Stimulated activated naive CD4-positive, alpha-beta T cell (primary cell): ENCODE data around the gene ELOVL4.
A peak's percentile ranks its signal among the peaks of the same experiment; 100 is the strongest.

Source experiments
- DNase-seq, 6 experiments: peaks; one replicate each; lab custom pipeline; 2025; lab: John Stamatoyannopoulos, UW

The ELOVL4 gene

DNA sequence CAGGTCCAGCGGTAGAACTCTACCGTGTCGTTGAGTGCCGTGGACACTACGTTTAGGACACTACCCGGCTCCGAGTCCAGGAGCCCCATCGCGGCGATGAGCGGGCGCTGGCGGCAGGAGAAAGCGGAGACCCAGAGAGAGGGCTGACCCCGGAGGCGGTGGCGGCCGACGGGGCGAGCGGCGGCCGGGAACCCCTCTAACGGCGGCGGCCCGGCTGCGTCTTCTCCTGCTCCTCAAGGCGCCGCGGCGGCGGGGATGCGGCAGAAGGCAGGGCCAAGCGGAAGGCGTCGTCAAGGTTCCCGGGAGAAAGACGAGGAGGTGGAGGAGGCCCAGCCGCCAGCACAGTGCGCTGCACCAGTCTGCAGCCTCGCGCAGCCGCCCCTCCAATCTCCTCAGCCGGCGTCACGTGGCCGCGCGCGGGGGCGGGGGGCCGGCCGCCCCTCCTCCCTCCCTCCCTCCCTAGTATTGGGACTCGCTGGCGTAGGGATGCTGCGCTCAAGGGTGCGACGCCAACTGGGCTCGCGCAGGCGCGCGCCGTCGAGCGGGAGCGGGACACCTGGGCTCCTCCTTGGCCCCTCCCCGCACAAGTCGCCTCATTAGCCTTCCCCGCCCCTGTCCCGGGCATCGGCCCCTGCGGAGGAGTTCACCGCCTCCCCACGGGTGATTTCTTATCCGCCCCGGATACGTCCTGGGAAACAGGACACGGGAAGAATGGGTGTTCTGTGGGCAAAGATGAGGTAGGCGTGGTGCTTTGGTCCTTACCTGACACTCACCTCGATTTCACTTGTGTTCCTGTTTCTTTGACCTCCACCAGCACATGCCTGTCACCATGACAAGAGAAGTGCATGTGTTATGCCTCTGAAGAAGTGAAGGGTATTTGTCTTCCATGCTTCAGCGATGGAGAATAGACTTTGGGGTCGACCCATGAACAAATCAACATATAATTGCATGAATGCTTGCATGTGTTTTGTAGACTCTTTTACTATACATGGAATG, at the start of gene ELOVL4:
Gene ELOVL4, minus strand, starts transcription at position 363 of the 996 bp plus-strand sequence. Its CDS starts 274 bp downstream, at position 89.
- DNase-seq, result peak in 5 of 6 experiments; percentile 22 to 67 (median 44)

DNA sequence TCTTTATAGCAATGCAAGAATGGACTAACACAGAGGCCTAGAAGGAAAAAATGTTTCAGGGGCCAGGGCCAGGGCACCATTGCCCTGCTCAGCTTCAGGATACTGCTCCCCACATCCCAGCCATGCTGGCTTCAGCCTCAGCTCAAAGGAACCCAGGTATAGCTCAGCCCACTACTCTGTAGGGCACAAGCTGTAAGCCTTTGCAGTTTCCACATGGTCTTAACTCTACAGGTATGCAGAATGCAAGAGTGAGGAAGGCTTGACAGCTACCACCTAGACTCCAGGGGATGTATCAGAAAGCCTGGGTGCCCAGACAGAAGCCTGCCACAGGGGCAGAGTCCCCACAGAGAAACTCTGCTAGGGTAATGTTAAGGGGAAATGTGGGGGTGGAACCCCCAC, 46.6 kb upstream of the ELOVL4 start:
- no peak for DNase-seq

DNA sequence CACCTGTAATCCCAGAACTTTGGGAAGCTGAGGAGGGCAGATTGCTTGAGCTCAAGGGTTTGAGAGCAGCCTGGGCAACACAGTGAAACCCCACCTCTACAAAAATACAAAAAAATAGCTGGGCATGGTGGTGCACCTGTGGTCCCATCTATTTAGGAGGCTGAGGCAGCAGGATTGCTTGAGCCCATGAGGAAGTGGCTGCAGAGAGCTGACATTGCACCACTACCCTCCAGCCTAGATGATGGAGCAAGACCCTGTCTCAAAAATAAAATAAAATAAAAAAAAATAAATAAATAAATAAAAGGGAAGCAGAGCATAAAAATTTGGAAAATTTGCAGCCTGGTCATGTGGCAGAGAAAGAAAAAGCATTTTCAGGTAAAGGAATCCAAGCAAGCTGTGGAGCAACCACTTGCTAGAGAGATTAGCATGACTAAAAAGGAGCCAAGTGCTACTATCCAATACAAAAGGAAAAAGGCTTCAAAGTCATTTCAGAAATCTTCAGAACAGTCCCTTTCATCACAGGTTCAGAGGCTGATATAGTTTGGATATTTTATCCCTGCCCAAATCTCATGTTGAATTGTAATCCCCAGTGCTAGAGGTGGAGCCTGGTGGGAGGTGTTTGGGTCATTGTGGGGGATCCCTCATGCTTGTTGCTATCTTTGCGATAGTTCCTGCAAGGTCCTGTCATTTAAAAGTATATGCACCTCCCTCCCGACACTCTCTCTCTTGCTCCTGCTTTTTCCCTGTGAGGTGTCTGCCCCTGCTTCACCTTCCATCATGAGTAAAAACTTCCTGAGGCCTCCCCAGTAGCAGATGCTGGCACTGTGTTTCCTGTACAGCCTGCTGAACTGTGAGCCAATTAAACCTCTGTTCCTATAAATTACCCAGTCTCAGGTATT, 45.9 kb upstream of the ELOVL4 start:
- no peak for DNase-seq

DNA sequence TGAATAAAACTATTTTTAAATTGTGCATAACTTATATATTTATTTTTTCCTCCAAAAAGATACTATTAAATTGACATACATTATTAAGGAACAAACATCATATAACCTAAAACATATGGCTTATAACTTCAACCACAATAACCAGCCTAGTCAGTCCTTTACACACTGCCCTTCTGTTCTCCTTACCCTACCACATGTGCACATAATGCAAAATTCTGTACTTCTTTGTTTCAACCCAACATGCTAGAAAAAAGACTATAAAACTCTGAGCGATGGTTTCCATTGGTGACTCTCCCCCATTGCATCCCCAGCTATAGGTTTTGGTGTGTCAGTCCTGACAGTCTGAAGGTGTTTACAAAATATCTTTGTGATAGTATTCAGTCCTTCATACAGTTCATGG, 42.3 kb upstream of the ELOVL4 start:
- no peak for DNase-seq

DNA sequence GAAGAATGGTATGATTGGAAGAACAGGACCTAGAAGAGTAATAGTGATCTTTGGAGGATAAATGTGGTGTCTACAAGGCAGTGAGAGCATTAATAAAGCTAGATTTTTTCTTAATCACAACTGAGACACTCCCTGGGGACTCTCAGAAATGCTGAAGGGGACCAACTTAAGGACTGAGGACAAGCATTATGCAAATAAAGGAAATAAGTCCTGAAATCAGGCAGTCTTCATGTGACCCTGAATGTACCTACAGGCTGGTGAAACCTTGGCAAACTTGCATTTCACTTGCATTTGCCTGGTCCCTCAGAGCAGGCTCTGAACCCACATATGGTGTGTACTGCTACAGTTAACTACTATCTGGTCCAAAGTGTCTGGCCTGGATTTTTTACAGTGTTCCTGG, 37.8 kb upstream of the ELOVL4 start:
- DNase-seq, result no peak

DNA sequence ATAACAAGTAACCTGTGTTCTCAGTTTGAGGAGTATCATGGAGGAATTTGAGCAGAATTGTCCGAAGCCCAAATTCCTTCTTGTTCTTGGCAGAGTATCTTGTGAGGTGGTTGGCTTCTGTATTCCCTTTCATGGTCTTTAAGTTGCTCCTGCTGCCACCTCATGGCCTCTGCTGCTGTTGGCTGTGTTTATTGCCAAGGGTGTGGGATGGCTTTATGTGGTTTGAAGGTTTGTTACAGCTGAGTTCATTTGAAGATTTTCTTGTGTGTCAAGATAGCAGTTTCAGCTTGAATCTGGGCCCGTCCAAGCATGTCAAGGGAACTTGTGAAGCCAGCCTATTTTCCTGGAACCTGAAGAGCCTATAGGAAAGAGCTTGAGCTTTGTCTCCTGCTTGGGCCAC, 36.9 kb upstream of the ELOVL4 start:
- no peak for DNase-seq

DNA sequence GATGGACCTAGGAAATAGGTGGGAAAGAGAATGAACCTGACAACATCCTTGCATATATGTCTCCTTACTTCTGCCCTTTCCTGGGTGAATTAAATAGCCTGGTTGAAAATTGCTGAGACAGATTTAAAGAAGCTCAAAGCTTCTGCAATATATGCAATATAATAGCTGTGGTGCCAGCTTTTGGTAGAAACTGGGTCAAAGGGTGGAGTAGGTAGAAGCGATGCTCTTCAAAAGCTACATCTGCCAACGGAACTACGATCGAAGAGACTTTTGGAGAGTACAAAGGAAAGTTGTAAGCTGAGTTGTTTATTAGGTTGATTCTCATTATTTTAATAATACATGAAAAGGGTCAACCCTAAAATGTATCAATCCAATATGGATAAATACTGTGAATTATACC, 34.3 kb upstream of the ELOVL4 start:
- no peak for DNase-seq

DNA sequence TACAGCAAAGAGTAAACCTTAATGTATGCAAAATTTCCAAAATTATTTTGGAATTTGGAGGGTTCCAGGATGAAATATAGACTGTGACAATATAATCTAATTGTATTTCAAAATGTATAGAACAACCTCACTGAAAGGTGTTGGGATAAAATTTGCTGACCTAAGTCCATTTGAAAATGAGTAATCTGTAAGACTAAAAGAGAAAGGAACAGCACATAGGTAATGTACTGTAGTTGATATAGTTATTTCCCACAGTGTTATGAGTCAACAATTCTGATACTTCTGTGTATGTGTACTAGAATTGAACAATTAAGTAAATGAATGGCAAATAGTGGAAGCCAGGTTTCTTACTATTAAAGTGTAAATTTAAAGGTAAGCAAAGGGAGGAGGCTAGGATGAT, 23.8 kb upstream of the ELOVL4 start:
- DNase-seq, result no peak

DNA sequence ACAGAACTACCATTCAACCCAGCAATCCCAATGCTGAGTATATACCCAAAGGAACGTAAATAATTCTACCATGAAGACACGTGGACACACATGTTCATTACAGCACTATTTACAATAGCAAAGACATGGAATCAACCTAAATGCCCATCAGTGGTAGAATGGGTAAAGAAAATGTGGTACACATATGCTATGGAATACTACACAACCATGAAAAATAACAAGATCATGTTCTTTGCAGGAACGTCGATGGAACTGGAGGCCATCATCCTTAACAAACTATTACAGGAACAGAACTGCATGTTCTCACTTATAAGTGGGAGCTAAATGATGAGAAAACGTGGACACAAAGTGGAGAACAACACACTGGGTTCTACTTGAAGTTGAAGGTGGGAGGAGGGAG, 22.4 kb upstream of the ELOVL4 start:
- no peak for DNase-seq

DNA sequence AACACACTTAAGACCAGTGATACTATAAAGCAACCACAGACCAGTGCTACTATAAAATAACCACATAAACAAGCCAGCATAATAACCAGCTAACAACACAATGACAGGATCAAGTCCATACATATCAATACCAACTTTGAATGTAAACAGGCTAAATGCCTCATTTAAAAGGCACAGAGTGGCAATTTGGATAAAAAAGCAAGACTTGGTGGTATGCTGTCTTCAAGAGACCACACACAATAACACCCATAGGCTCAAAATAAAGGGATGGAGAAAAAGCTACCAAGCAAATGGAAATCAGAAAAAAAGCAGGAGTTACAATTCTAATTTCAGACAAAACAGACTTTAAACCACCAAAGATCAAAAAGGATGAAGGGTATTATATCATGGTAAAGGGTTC, 19.8 kb upstream of the ELOVL4 start:
- DNase-seq, result no peak

DNA sequence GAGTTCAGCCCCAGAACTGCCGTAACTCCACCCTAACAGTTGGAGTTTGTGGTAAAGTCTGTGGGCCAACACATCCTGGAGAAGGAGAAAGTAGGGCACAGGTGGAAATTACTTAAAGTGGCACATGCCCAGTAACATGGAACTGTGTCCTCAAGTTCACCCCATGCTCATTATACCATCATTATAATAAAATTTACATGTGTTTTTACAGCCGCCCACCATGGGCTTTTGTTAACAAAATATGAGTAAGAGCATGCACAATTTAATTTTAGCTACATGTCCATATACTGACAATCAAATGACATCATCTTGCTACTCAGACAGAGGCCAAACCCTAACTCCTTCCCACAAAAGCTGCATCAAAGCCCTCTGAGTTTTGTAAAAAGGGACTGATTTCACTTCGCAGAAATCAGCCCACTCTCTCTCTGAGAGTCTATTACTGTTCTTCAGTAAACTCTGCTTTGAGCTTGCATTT, 17.3 kb upstream of the ELOVL4 start:
- no peak for DNase-seq

DNA sequence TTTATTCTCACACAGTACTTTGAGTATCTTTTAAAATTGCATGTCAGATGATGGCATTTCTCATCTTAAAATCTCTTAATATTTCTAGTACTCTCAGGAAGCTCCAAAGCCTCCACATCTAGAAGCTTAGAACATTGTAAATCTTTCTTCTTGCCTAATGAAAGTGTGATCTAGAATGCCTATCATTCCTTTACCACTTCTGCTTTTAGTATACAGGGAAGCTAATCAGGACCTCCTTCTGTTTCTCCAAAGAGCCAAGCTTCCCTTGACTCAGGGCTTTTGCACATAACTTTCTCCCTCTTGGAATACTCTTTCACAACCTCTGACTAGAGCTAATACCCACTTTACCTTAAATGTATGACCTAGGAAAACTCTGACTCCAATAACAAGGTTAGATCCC, 7.5 kb upstream of the ELOVL4 start:
- DNase-seq, result no peak

DNA sequence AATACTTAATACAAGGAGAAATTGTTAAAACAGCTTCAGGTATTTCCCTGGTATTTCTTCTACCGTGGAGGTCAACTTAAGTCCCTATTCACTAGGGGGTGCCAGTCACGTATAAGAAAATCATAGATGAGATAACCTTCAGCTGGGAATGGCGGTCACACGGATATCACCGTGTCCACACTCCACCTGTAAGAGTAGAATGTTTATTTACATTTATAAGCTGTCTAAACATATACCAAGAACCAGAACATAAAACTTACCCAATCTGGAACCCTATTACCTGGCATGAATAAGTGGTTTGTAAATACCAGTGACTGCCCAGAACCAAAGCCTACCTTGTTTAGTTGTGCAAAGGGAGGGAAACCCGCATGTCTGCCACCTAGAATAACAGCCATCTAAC, 1.9 kb upstream of the ELOVL4 start:
- peak; percentile 7 to 56 (median 36) for DNase-seq

DNA sequence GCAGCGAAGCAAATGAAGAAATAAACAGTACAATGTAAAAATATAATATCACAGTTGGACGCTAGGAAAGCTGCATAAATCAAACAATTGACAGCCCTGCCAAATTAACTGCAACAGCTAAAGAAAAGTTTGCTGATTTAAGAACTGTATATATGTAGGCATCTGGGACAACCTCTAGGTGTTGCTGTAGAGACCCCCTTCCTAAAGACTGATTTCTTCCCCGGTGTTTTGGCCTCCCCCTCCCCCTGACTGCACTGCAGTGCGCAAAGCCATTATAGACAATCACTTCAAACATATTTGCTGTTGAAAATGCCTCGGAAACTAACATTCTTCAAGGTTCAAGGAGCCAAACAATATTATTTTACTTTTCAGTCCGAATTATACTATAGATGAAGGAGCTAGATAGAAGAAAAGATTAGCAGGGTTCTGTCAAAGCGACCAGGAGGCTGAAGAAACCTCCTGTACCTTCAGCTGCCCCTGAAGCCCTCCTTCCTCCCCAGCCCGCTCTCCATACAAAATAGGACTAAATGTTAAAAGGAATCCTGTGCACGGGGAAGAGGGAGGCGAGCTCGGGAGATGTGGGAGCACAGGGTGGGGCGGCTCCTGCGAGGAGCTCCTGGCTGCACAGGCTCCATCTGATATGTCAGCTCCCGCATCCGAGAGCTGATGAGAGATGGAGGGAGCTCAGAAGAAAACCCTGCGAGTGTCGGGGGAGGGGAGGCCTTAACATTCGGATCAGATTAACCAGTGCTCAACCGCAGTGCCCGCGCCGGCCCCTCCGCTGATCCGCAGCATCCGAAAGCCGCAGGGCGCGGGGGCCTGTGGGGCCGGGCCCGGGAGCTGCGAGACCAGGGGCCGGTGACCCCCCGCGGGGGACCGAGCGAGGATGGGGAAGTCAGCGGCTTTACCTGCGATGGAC, 822 bp downstream of the ELOVL4 start:
- peak in 5 of 6 experiments; percentile 10 to 47 (median 21) for DNase-seq

DNA sequence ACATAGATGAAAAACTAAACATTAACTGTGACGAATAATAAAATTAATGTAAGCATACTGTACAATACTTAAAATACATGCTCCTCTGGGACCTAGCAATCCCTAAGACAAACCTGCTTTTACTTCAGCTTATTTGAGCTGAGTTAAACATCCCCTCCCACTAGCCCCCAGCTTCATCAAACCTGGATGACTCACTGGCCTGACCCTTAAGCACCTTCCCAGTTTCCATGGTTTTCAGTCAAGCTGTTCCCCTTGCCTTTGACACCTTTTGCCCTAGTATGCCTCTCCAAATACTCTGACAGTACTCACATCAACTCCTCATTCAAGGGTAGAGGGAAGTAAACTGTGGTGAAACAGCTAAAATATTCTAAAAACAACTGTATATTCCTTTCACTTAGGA, 4.2 kb downstream of the ELOVL4 start:
- no peak for DNase-seq

DNA sequence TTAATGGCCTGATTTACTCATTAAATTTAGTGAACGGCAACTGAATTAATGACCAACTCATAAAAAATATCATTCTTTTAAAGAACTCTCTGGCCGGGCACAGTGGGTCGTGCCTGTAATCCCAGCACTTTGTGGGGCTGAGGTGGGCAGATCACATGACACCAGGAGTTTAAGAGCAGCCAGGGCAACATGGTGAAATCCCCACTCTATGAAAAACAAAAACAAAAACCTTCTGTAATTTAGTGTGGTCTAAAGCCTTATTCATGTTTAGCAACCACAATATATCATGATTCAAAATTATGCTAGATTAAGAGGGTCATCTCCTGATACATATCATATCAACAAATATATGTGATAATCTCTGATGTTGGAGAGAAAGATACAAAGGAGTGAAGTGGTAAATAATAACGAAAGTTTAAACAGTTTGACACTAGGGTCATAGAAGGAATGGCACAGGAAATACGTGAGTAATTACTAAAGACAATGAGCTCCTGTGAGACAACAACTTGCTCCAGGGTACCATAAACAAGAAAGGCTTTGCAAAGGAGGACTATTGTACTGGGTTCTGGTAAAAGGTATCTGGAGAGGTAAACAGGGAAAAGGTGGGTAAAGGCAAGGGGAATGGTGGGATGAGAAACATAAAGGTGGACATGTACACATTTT, 5.7 kb downstream of the ELOVL4 start:
- DNase-seq, result no peak

DNA sequence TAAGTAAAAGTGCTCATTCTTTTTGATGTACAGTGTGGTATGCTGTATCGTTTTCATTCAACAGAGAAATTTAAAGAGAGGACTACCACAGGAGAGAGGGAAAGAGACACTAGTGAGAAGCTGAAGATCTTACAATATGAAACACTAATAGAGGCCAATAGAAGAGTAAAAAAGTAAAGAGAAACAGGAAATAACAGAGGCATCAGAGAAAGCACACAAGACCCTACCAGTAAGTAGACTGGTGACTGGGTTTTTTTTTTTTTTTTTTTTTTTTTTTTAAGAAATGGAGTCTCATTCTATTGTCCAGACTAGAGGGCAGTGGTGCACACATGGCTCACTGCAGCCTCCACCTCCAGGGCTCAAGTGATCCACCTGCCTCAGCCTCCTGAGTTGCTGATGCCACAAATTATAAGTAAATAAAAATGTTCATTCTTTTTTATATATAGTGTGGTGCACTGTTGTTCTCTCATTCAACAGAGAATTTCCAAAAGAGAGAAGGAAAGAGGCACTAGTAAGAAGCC, 18.8 kb downstream of the ELOVL4 start:
- no peak for DNase-seq

DNA sequence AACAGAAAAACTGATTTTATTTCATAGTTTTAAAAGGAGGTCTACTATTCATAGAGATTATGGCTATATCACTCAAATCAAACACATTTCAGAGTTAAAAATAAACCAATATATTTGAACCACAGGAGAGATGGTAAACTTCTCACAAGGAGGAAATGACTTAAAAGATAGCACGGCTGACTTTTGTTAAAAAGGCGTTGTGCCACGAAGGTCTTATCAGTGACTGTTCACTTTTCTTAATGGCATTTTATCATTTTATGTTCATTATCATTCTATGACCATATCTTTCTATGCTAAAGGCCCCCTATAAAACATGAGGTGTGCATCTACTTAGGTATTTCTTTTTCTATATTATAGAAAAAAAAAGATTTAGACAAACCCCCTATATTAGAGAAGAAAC, 19.6 kb downstream of the ELOVL4 start:
- no peak for DNase-seq

DNA sequence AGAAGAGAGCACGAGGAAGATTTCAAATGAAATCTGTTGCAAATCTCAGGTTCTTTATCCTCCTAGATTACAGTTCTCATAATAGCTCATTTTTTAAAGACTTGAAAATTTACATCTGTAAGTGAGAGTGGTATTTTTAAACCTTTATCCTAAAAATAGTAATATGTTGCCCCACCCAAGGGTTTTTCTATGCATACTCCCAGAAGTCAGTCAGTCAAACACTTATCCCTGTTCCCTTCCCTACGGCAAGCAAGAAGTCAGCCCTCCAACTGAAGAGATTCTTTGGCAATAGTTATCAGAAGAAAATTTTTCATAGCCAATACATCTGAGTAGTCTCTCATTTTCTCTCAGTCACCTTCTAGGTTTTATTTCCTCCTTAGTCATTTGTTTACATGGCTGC, 24.1 kb downstream of the ELOVL4 start:
- DNase-seq, result no peak

DNA sequence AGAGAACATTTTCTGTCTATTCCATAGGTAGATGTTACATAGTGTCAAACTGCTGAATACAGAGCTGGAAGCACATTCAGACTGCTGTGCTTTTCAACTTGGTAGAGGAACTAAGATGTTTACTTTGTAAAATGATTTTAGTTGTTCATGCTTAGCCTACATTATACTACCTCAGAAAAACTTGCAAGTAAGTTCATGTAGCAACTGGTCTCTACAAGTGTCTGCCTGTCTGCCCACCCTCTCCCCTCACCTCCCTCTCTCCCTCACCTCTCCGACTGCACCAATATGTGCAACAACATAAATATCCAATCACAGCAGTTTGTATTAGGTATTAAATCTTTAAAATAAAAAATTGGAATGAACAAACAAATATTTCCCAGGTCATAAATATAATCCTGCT, 25.3 kb downstream of the ELOVL4 start:
- DNase-seq, result no peak

DNA sequence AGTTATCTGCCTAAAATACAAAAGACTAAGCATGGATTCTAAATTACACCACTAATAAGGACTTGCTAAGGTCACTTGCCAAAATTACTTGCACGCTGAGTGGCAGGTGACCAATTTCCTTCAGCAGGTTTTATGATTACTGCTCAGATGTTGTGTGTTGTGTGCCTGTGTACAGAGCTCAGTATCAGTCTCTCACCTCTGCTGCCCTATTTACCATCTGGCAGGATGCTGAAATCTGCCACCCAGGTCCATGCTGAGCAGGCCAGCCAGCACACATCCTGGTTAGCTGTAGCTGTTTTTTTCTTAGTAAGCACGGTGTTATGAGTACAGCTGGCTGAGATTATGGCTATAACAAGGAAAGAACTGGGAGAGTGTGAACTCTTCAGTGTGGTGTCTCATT, 34.0 kb downstream of the ELOVL4 start:
- no peak for DNase-seq
